SK-N-SH (cell line): Measurements from ENCODE around the gene JPT2. TPM values are rescaled to one million over a fixed set of nuclear protein-coding genes. Genes with fewer than 3 reads are reported as not detected.

Experiments
- CTCF ChIA-PET: fragments of 300-600, 350-600 bp; formaldehyde crosslinking; extraction: SDS; loops from one replicate; lab custom pipeline; 2021; lab: Yijun Ruan, JAX
- POLR2A ChIA-PET: fragments of 350-600 bp; sonication (Branson Sonifier 250); formaldehyde crosslinking; extraction: SDS; loops from one replicate; lab custom pipeline; 2020; ENCODE audit warnings: antibody characterized with exemption, inconsistent platforms; lab: Yijun Ruan, JAX
- DNase-seq: peaks from one replicate; pipeline ENCODE4 v3.0.0; 2012
- H2AFZ ChIP-seq: fragments of 200-600 bp; sonication (generic); 2 replicates; pipeline ENCODE4 v1.8.1; 2016; ENCODE audit warnings: antibody characterized with exemption, mild to moderate bottlenecking, low read depth
- H3F3A ChIP-seq: fragments of 200-600 bp; sonication (generic); replicated peaks from 2 replicates; pipeline ENCODE3; 2016; ENCODE audit warnings: antibody characterized with exemption, mild to moderate bottlenecking; ENCODE audit not compliant: insufficient read depth
- H3K27ac ChIP-seq, 2 experiments: fragments of 200-500 bp in 1 of 2; fragments of 200-600 bp in 1 of 2; sonication (Bioruptor generic) in 1 of 2; sonication (generic), shearing (Covaris generic) in 1 of 2; 2 replicates each; pipeline versions ENCODE4 v1.5.1 to v1.6.1; 2014 to 2016; ENCODE audit warnings: low read depth in 2 of 2, inconsistent platforms in 1 of 2, low read length in 1 of 2, mild to moderate bottlenecking in 1 of 2, mixed read lengths in 1 of 2
- H3K27me3 ChIP-seq: fragments of 200-600 bp; sonication (generic), shearing (Covaris generic); 2 replicates; pipeline ENCODE4 v1.6.1; 2016; ENCODE audit warnings: mixed run types; ENCODE audit not compliant: insufficient read depth
- H3K36me3 ChIP-seq, 2 experiments: fragments of 200-500 bp in 1 of 2; fragments of 200-600 bp in 1 of 2; sonication (Bioruptor generic) in 1 of 2; sonication (generic) in 1 of 2; replicated peaks in 1 of 2; 2 replicates each; pipeline versions ENCODE3 to v1.5.1; 2014 to 2016; ENCODE audit warnings: low read length in 1 of 2, mild to moderate bottlenecking in 1 of 2; ENCODE audit not compliant: insufficient read depth in 2 of 2, control insufficient read depth in 1 of 2
- H3K4me1 ChIP-seq, 2 experiments: fragments of 200-500 bp in 1 of 2; fragments of 200-600 bp in 1 of 2; sonication (Bioruptor generic) in 1 of 2; sonication (generic), shearing (Covaris generic) in 1 of 2; 2 replicates each; pipeline versions ENCODE4 v1.5.1 to v1.6.1; 2014 to 2016; ENCODE audit warnings: low read depth in 1 of 2, low read length in 1 of 2, mixed run types in 1 of 2; ENCODE audit not compliant: insufficient read depth in 2 of 2, control insufficient read depth in 1 of 2
- H3K4me2 ChIP-seq: fragments of 200-600 bp; sonication (generic), shearing (Covaris generic); 2 replicates; pipeline ENCODE4 v1.6.1; 2017; ENCODE audit warnings: mixed run types
- H3K4me3 ChIP-seq, 2 experiments: fragments of 200-500 bp in 1 of 2; fragments of 200-600 bp in 1 of 2; sonication (Bioruptor generic) in 1 of 2; sonication (generic), shearing (Covaris generic) in 1 of 2; 2 replicates each; pipeline versions ENCODE4 v1.5.1 to v1.8.1; 2014 to 2016; ENCODE audit warnings: low read depth in 2 of 2, inconsistent platforms in 1 of 2, low read length in 1 of 2, mild to moderate bottlenecking in 1 of 2, mixed read lengths in 1 of 2, moderate library complexity in 1 of 2
- H3K79me2 ChIP-seq: fragments of 200-600 bp; sonication (generic); 2 replicates; pipeline ENCODE4 v1.8.1; 2017; ENCODE audit warnings: mild to moderate bottlenecking; ENCODE audit not compliant: insufficient read depth
- H3K9ac ChIP-seq: fragments of 200-600 bp; sonication (generic); 2 replicates; pipeline ENCODE4 v1.6.1; 2017; ENCODE audit warnings: mixed run types
- H3K9me2 ChIP-seq: fragments of 200-600 bp; sonication (generic); 2 replicates; pipeline ENCODE4 v1.6.1; 2017; ENCODE audit warnings: mixed run types
- H3K9me3 ChIP-seq: fragments of 200-600 bp; sonication (generic); 2 replicates; pipeline ENCODE4 v1.6.1; 2017; ENCODE audit warnings: mixed run types, mild to moderate bottlenecking, moderate library complexity
- H4K20me1 ChIP-seq: fragments of 200-600 bp; sonication (generic); 2 replicates; pipeline ENCODE4 v1.6.1; 2017; ENCODE audit warnings: mild to moderate bottlenecking, mixed run types; ENCODE audit not compliant: insufficient read depth
- CHD2 ChIP-seq: fragments of 150-350 bp; IDR thresholded peaks from 2 replicates; pipeline ENCODE4 v1.6.1; 2018; ENCODE audit warnings: low read length; ENCODE audit not compliant: partially characterized antibody
- EP300 ChIP-seq, 2 experiments: IDR thresholded peaks; 2 replicates each; pipeline versions ENCODE4 v1.4.0 to v1.6.1; 2012; ENCODE audit warnings: borderline replicate concordance in 1 of 2, low read depth in 1 of 2, low read length in 1 of 2
- FOXJ3 ChIP-seq: sonication (generic); formaldehyde crosslinking; IDR thresholded peaks from 2 replicates; pipeline ENCODE4 v1.5.1; 2020; ENCODE audit warnings: mild to moderate bottlenecking, missing genetic modification reagents
- GABPA ChIP-seq: IDR thresholded peaks from 2 replicates; pipeline ENCODE4 v1.4.0; 2012; ENCODE audit warnings: low read depth, mild to moderate bottlenecking
- GATA2 ChIP-seq: sonication (generic); formaldehyde crosslinking; IDR thresholded peaks from 2 replicates; pipeline ENCODE4 v1.5.0; 2020; ENCODE audit warnings: mild to moderate bottlenecking, missing genetic modification reagents
- MEF2A ChIP-seq: IDR thresholded peaks from 2 replicates; pipeline ENCODE4 v1.4.0; 2012; ENCODE audit warnings: low read depth, borderline replicate concordance
- MXI1 ChIP-seq: IDR thresholded peaks from 2 replicates; pipeline ENCODE4 v1.6.1; 2012; ENCODE audit warnings: mild to moderate bottlenecking, low read depth, low read length, improper control_type of control experiment
- NFIC ChIP-seq: IDR thresholded peaks from 2 replicates; pipeline ENCODE4 v1.4.0; 2012; ENCODE audit warnings: borderline replicate concordance
- NRF1 ChIP-seq: IDR thresholded peaks from 2 replicates; pipeline ENCODE4 v1.6.1; 2012; ENCODE audit warnings: low read depth, mild to moderate bottlenecking, low read length
- RAD21 ChIP-seq: IDR thresholded peaks from 2 replicates; pipeline ENCODE4 v1.6.1; 2012; ENCODE audit warnings: mild to moderate bottlenecking, low read length
- RCOR1 ChIP-seq: fragments of 150-350 bp; IDR thresholded peaks from 2 replicates; pipeline ENCODE4 v1.6.1; 2017; ENCODE audit warnings: antibody characterized with exemption, low read length
- RFX5 ChIP-seq: IDR thresholded peaks from 2 replicates; pipeline ENCODE4 v1.6.1; 2012; ENCODE audit warnings: mild to moderate bottlenecking, improper control_type of control experiment, low read length
- RXRA ChIP-seq: IDR thresholded peaks from 2 replicates; pipeline ENCODE4 v1.4.0; 2012; ENCODE audit warnings: low read depth, mild to moderate bottlenecking, borderline replicate concordance
- SIN3A ChIP-seq: IDR thresholded peaks from 2 replicates; pipeline ENCODE4 v1.6.1; 2012; ENCODE audit warnings: low read depth, mild to moderate bottlenecking, low read length, moderate library complexity, borderline replicate concordance
- SMC3 ChIP-seq: IDR thresholded peaks from 2 replicates; pipeline ENCODE4 v1.6.1; 2012; ENCODE audit warnings: low read depth, low read length, improper control_type of control experiment
- TAF1 ChIP-seq: IDR thresholded peaks from 2 replicates; pipeline ENCODE4 v1.6.1; 2012; ENCODE audit warnings: low read depth, mild to moderate bottlenecking, low read length, moderate library complexity, borderline replicate concordance
- TCF12 ChIP-seq: IDR thresholded peaks from 2 replicates; pipeline ENCODE4 v1.4.0; 2012
- YY1 ChIP-seq: IDR thresholded peaks from 2 replicates; pipeline ENCODE4 v1.4.0; 2012; ENCODE audit warnings: low read depth, mild to moderate bottlenecking
- WGBS: methylation state at CpG from one replicate; pipeline ENCODE4 v1.1.6; 2017; ENCODE audit warnings: low lambda C conversion rate; 5-methylcytosine and 5-hydroxymethylcytosine counted together
- polyA plus RNA-seq, 3 experiments: library from polyadenylated mRNA; depleted of rRNA; stranded (reverse); fragments of >200 nt; gene quantifications; 2 replicates each; pipeline ENCODE4 v1.2.3, GENCODE V29; 2012
- TF ChIP-seq, protein P1 (sequence below): IDR thresholded peaks from 2 replicates; pipeline ENCODE4 v1.4.0; 2012; ENCODE audit warnings: low read depth, borderline replicate concordance
- TF ChIP-seq, protein P2 (sequence below): fragments of 150-350 bp; IDR thresholded peaks from 2 replicates; pipeline ENCODE4 v1.6.1; 2016; ENCODE audit warnings: mild to moderate bottlenecking, low read depth, low read length

Gene JPT2
- polyA plus RNA-seq, 1 of the 3 experiments (the other 2 are of a cell fraction) = 67.4 TPM

DNA sequence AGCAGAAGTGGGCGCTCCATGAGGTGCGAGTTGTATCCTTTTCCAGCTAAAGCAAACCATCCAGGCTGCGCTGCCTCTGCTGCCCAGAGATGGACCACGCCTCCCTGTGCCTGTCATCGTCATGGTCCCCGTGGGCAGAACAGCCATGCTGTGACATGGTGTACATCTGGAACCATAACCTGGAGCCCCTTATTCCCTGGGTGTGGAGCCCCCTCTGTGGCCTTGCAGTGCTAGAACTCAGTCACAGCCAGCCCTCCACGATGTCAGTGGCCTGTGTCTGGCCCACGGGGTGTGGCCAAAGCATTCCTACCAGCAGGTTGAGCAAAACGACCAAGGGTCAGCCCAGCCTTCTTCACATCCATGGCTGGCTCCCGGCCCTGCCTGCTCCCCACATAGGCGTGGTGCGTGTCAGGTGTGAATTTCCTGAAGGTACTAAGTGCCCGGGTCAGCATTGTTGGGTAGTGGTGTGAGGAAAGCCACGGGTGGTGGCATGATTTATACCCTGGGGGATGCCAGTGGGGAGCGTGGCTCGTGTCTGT, 22.7 kb upstream of the JPT2 start:
- no peak for TF ChIP-seq EP300 (IDR thresholded peaks at IDR 0.05; ENCODE audit: borderline replicate concordance in 1 of 2, low read depth in 1 of 2, low read length in 1 of 2)
- TF ChIP-seq TCF12 = no peak
- no peak for TF ChIP-seq GABPA
- no peak for TF ChIP-seq GATA2 (CRISPR knock-in tag)
- TF ChIP-seq FOXJ3 (CRISPR knock-in tag) = no peak
- TF ChIP-seq RAD21 = no peak
- no peak for TF ChIP-seq SIN3A
- no peak for TF ChIP-seq RXRA
- TF ChIP-seq, protein P1, sequence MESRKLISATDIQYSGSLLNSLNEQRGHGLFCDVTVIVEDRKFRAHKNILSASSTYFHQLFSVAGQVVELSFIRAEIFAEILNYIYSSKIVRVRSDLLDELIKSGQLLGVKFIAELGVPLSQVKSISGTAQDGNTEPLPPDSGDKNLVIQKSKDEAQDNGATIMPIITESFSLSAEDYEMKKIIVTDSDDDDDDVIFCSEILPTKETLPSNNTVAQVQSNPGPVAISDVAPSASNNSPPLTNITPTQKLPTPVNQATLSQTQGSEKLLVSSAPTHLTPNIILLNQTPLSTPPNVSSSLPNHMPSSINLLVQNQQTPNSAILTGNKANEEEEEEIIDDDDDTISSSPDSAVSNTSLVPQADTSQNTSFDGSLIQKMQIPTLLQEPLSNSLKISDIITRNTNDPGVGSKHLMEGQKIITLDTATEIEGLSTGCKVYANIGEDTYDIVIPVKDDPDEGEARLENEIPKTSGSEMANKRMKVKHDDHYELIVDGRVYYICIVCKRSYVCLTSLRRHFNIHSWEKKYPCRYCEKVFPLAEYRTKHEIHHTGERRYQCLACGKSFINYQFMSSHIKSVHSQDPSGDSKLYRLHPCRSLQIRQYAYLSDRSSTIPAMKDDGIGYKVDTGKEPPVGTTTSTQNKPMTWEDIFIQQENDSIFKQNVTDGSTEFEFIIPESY = no peak
- no peak for TF ChIP-seq NRF1
- no peak for TF ChIP-seq YY1
- TF ChIP-seq RFX5 = no peak
- no peak for TF ChIP-seq TAF1
- TF ChIP-seq NFIC = no peak
- no peak for TF ChIP-seq RCOR1
- no peak for TF ChIP-seq MEF2A
- TF ChIP-seq, protein P2, sequence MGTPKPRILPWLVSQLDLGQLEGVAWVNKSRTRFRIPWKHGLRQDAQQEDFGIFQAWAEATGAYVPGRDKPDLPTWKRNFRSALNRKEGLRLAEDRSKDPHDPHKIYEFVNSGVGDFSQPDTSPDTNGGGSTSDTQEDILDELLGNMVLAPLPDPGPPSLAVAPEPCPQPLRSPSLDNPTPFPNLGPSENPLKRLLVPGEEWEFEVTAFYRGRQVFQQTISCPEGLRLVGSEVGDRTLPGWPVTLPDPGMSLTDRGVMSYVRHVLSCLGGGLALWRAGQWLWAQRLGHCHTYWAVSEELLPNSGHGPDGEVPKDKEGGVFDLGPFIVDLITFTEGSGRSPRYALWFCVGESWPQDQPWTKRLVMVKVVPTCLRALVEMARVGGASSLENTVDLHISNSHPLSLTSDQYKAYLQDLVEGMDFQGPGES = no peak
- no peak for TF ChIP-seq MXI1
- TF ChIP-seq CHD2 = no peak
- TF ChIP-seq SMC3 = no peak
- Histone ChIP-seq H3K27me3 (no peaks in the 10 kb centered on the region), H3K4me1 (peaks cover 0 to 7% of the 10 kb centered on the region in 2 experiments; a peak in 1 of 4 replicates), H3K9ac (no peak overlapping the region), H3K36me3 (peaks cover 12 to 67% of the 10 kb centered on the region in 2 experiments), H4K20me1 (peaks cover 15% of the 10 kb centered on the region), H3F3A (peaks cover 8% of the 10 kb centered on the region), H3K4me2 (no peak overlapping the region), H3K9me3 (no peaks in the 10 kb centered on the region), H3K79me2 (no peaks in the 10 kb centered on the region; the same call in 1 of the 2 replicates), H3K4me3 (no peak overlapping the region), H3K9me2 (no peaks in the 10 kb centered on the region), H3K27ac (no peak overlapping the region), H2AFZ (no peak overlapping the region)
- ChIA-PET CTCF (interaction anchor here (1.1 kb wide), 1 partner anchor 50 kb away, joined by 4 read pairs; no protein-coding TSS in a partner anchor), POLR2A (no interaction called here)
- no peak for DNase-seq
- WGBS = 88% methylated on average over 14 of the region's 16 CpGs
